ENCODE results near the gene GCNT1.
"Not testable (repeated sequence)": the region's sequence is repeated elsewhere in the genome, so short reads cannot be mapped to it uniquely, and the experiment has no call there.

Gene GCNT1

DNA sequence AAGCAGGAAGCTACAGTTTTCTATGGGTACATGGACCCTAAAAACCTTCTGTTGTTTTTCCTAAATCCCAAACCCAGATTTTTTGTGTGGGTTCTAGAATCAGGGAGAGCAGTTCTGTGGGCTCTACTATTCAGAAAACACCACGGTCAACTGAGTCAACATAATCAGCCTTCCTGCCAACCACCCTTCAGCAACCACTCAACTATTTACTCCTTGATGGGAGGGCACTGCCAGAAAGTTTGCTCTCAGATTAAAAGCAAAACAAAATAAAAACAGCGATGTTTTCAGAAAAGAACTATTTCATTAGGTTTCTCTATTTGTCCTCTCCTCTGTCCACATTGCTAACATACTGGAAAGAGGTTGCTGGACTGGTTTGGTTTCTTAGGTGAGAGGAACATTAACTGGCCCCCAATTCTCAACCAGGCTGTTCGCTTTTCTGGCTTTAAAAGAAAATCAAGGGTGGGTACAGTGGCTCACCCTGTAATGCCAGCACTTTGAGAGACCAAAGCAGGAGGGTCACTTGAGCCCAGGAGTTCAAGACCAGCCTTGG lies 72.3 kb downstream of the GCNT1 start:
- TF ChIP-seq TCF4 (CRISPR knock-in tag; IDR thresholded peaks at IDR 0.05; ENCODE audit: borderline replicate concordance) (no peak), ISL1 (CRISPR knock-in tag; IDR thresholded peaks at IDR 0.05) (no peak), ESRRG (CRISPR knock-in tag; IDR thresholded peaks at IDR 0.05) (no peak), CREB5 (CRISPR knock-in tag; IDR thresholded peaks at IDR 0.05; ENCODE audit: low read depth) (no peak), ZNF8 (CRISPR knock-in tag; IDR thresholded peaks at IDR 0.05) (no peak), ZFP3 (CRISPR knock-in tag; IDR thresholded peaks at IDR 0.05) (no peak), POU6F1 (CRISPR knock-in tag; IDR thresholded peaks at IDR 0.05; ENCODE audit: borderline replicate concordance, low read depth) (no peak), ZFP30 (CRISPR knock-in tag; IDR thresholded peaks at IDR 0.05) (no peak)
- no peak for ATAC-seq

DNA sequence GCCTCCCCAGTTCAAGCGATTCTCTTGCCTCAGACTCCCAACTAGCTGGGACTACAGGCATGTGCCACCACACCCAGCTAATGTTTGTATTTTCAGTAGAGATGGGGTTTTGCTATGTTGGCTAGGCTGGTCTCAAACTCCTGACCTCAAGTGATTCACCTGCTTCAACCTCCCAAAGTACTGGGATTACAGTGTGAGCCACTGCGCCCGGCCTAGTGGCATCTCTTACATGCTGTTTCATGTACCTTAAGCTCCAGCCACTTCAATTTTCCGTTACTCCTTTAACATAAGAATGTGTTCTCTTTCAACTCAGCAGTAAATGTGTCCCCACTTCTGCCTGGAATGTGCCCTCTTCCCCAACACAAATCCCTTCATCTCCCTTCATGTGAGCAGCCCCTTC lies 73.9 kb downstream of the GCNT1 start:
- not testable (repeated sequence) for ATAC-seq

DNA sequence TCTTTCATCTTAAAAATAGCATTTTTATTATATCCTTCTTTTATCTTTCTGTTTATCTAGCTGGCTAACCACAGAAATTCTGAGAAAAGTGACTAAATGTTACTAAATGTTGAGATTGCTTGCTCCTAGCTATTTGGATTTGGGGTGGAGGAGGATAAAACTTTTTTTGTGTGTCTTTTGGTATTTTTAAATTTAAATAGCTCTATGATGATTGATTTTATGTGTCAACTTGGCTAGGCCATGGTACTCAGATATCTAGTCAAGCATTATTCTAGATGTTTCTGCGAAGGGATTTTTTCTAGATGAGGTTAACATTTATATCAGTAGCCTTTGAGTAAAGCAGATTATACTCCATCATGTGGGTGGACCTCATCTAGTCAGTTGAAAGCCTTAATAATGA lies 75.0 kb downstream of the GCNT1 start:
- ATAC-seq = no peak
- no peak for TF ChIP-seq ZNF565 (CRISPR knock-in tag; conservative IDR thresholded peaks at IDR 0.05; ENCODE audit: low read depth)
- no peak for TF ChIP-seq POU6F1 (CRISPR knock-in tag; IDR thresholded peaks at IDR 0.05; ENCODE audit: borderline replicate concordance, low read depth)
- no peak for TF ChIP-seq BACH2 (CRISPR knock-in tag; IDR thresholded peaks at IDR 0.05; ENCODE audit: borderline replicate concordance)
- no peak for TF ChIP-seq ZC3H10 (CRISPR knock-in tag; IDR thresholded peaks at IDR 0.05)
- no peak for TF ChIP-seq TSHZ2 (CRISPR knock-in tag; IDR thresholded peaks at IDR 0.05)
- TF ChIP-seq PPARA (CRISPR knock-in tag; IDR thresholded peaks at IDR 0.05; ENCODE audit: borderline replicate concordance) = no peak
- TF ChIP-seq GLIS3 (CRISPR knock-in tag; IDR thresholded peaks at IDR 0.05) = no peak
- TF ChIP-seq ZFP3 (CRISPR knock-in tag; IDR thresholded peaks at IDR 0.05) = no peak
- TF ChIP-seq CSDC2 (CRISPR knock-in tag; IDR thresholded peaks at IDR 0.05) = no peak
- no peak for TF ChIP-seq ESRRG (CRISPR knock-in tag; IDR thresholded peaks at IDR 0.05)
- no peak for TF ChIP-seq TOX (CRISPR knock-in tag; IDR thresholded peaks at IDR 0.05; ENCODE audit: borderline replicate concordance)
- TF ChIP-seq CSRNP3 (CRISPR knock-in tag; IDR thresholded peaks at IDR 0.05) = no peak
- TF ChIP-seq RARB (CRISPR knock-in tag; IDR thresholded peaks at IDR 0.05) = no peak
- TF ChIP-seq ISL1 (CRISPR knock-in tag; IDR thresholded peaks at IDR 0.05) = no peak
- TF ChIP-seq CREB5 (CRISPR knock-in tag; IDR thresholded peaks at IDR 0.05; ENCODE audit: low read depth) = no peak
- TF ChIP-seq TCF4 (CRISPR knock-in tag; IDR thresholded peaks at IDR 0.05; ENCODE audit: borderline replicate concordance) = no peak
